GM12874 (cell line): ENCODE results near the gene SEC14L3.

Experiments
- CTCF ChIP-seq: IDR thresholded peaks from 2 replicates; pipeline ENCODE4 v1.5.1; 2011; ENCODE audit warnings: low read depth, mild to moderate bottlenecking, control low read depth, low read length, moderate library complexity; ENCODE audit not compliant: insufficient read depth

SEC14L3 gene

DNA sequence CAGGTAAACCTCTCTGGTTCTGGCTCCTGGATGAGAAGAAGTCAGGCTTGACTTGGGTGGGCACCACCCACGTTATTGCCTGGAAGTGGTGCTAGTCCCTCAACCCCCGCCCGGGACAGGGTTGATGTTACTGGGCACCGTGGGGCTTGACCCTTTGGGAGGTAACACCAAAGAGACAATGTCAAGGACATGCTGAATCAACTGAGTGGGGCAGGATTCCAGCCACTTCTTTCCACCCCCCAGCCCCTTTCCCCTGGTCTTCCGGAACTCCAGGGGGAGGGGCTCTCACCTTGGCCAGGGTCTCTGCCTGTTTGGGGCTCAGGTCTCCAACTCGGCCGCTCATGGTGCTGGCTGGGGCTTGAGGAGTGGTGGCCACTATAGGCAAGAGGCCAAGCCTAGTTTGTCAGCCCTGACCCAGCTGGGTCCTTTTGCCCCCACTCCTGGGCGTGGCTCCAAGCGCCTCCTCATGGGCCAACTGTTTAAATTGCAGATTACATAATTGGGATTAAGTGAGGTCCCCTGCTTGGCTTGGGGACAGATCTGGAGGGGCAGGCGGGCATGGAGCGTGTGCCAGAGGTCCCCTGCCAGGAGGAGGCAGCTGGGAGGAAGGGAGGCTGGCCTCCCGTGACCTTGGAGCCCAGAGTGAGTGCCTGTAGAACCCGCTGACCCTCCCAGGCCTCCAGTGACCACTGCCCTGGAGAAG is at the start of gene SEC14L3:
Gene SEC14L3, minus strand, starts transcription at position 402 of the 703 bp plus-strand sequence. Its CDS starts 59 bp downstream, at position 343.
- TF ChIP-seq CTCF: no peak

DNA sequence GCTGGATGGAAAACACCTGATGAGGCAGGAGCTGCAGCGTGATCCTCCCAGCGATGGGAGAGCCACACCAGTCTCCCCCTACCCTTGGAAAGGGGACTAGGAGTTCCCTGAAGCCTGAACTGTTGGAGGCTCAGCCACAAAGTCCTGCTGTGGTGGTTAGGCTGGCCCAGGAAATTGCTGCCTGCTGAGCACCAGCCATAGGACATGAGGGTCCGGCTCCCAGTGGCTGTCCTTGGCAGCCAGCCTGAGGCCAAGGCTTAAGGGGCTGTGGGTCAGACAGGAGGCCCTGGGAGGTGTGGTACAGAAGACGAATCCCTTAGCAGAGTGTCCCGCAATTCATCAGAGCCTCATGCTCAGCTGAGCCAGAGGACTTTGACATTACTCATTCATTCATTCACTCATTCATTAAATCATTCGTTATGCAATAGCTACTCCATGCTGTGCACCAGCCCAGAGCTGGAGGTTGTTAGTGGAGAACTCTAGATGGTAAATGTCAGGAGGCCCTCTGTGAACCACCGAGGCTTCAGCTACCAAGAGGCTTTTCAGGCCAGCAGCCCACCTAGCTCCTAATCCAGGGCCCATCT is 48.1 kb upstream of the SEC14L3 start:
- TF ChIP-seq CTCF: no peak

GRCh38 chr22:30516731-30517130 is 44.9 kb upstream of the SEC14L3 start:
- TF ChIP-seq CTCF: no peak

GRCh38 chr22:30516273-30516672 is 44.5 kb upstream of the SEC14L3 start:
- TF ChIP-seq CTCF: no peak

GRCh38 chr22:30514252-30514651 is 42.4 kb upstream of the SEC14L3 start:
- TF ChIP-seq CTCF: no peak

- TF ChIP-seq CTCF: no peak
Observed at GRCh38 chr22:30513462-30513861, 41.6 kb upstream of the SEC14L3 start.

DNA sequence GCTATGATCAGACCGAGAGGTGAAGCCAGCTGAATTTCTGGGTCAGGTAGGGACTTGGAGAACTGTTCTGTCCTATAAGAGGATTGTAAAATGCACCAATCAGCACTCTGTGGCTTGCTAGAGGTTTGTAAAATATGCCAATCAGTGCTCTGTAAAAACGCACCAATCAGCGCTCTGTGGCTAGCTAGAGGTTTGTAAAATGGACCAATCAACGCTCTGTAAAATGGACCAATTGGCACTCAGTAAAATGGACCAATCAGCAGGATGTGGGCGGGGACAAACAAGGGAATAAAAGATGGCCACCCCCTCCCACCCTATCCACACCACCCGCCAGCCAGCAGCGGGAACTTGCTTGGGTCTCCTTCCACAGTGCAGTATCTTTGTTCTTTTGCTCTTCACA is 40.1 kb upstream of the SEC14L3 start:
- TF ChIP-seq CTCF: no peak
